Cardiac muscle cell (in vitro differentiated cells and primary cell): ENCODE data around the gene PIP4K2A. TPM values are rescaled to one million over a fixed set of nuclear protein-coding genes. Genes with fewer than 3 reads are reported as not detected.

Experiments used
- DNase-seq, 2 donors: peaks; one replicate each; pipeline versions ENCODE4 v3.0.0 to v3.0.0-alpha.2; 2010 to 2017; ENCODE audit warnings: low read depth in 1 of 2, low spot score in 1 of 2
- H3K27ac ChIP-seq: fragments of 200-600 bp; sonication (generic); 2 replicates; pipeline ENCODE4 v1.5.1; 2016
- H3K27me3 ChIP-seq: fragments of 200-600 bp; sonication (generic); 2 replicates; pipeline ENCODE4 v1.6.0; 2016; ENCODE audit warnings: control low read depth
- H3K36me3 ChIP-seq: fragments of 200-600 bp; sonication (generic); 2 replicates; pipeline ENCODE4 v1.5.1; 2016; ENCODE audit warnings: control low read depth
- H3K4me1 ChIP-seq: fragments of 200-600 bp; sonication (generic); 2 replicates; pipeline ENCODE4 v1.8.1; 2017; ENCODE audit warnings: low read depth, mild to moderate bottlenecking, mixed run types
- H3K4me3 ChIP-seq: fragments of 200-600 bp; sonication (generic); 2 replicates; pipeline ENCODE4 v1.5.1; 2016; ENCODE audit warnings: mild to moderate bottlenecking
- H3K9me3 ChIP-seq: fragments of 200-600 bp; sonication (generic); 2 replicates; pipeline ENCODE4 v1.5.1; 2017; ENCODE audit warnings: low read depth, mild to moderate bottlenecking, control low read depth
- CTCF ChIP-seq: IDR thresholded peaks from 2 replicates; pipeline ENCODE4 v1.5.1; 2012; ENCODE audit warnings: low read depth, mild to moderate bottlenecking, low read length
- polyA plus RNA-seq: library from polyadenylated mRNA; unstranded; fragments of >200 nt; fragmentation: Nextera tagmentation; extraction: Ambion mirVana; gene quantifications from 2 replicates; pipeline ENCODE4 v1.2.1, GENCODE V29; 2016
- total RNA-seq: library from RNA; depleted of rRNA; stranded (reverse); fragments of >200 nt; gene quantifications from 2 replicates; pipeline ENCODE4 v1.2.3, GENCODE V29; 2016

Gene PIP4K2A
- total and polyA plus RNA-seq, 2 experiments from 2014 or later: 12.1 to 23.9 TPM

- no peak overlapping the region for H3K4me3 ChIP-seq
- H3K4me1 ChIP-seq: peaks cover 46% of the 10 kb centered on the region
- H3K27me3 ChIP-seq: no peaks in the 10 kb centered on the region
- no peaks in the 10 kb centered on the region for H3K9me3 ChIP-seq
- no peak for DNase-seq
- peak overlapping the region; percentile 58 for H3K27ac ChIP-seq
- no peak for TF ChIP-seq CTCF
- H3K36me3 ChIP-seq: no peaks in the 10 kb centered on the region
These were observed 90.6 kb downstream of the PIP4K2A start for GRCh38 chr10:22623633-22624253.

- no peaks in the 10 kb centered on the region for H3K36me3 ChIP-seq
- peaks cover 55% of the 10 kb centered on the region for H3K4me1 ChIP-seq
- no peak for DNase-seq
- H3K9me3 ChIP-seq: no peaks in the 10 kb centered on the region
- no peaks in the 10 kb centered on the region for H3K27me3 ChIP-seq
- H3K4me3 ChIP-seq: no peak overlapping the region
- H3K27ac ChIP-seq: no peak overlapping the region
- no peak for TF ChIP-seq CTCF
These were observed 92.1 kb downstream of the PIP4K2A start for GRCh38 chr10:22622242-22622806.

DNA sequence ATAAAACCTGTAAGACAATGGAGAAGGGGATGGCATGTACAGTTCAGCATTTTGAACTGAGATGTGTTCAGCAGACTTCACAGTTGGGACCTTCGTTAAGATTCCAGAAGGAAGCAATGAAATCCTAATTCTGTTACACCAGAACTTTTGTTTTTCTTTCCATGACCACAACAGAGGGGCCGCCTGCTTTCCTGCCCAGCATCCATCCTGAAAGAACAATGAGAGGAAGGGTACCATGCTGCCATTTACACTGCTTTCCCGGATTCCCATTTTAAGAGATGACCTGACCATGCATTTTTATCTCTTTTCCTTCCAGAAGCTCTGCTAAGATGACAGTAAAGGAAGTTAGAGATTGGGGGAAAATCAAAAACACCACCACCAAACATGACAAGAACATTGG lies 92.7 kb downstream of the PIP4K2A start:
- no peaks in the 10 kb centered on the region for H3K27me3 ChIP-seq

DNA sequence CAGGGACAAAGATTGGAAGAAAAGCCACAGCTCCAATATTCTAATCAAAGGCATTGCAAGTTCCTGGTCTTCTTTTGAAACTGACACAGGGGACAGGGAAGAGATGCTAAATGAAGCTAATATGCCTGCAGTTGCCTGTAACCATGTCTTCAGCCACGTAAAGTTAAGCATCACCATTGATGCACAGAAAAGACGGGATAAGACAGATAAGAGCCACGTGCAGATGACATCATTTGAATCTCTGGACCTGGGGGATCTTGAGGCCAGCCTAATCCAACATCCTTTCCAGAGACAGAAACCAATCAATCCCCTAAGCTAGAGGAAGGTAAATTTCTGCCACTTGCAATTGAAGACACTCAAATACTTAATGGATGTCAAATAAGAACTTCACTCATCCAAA lies 93.4 kb downstream of the PIP4K2A start:
- H3K9me3 ChIP-seq: no peaks in the 10 kb centered on the region
- DNase-seq: peak in 1 of 2 donors; percentile 22
- peaks cover 59% of the 10 kb centered on the region for H3K4me1 ChIP-seq
- no peaks in the 10 kb centered on the region for H3K36me3 ChIP-seq
- no peak overlapping the region for H3K4me3 ChIP-seq
- no peaks in the 10 kb centered on the region for H3K27me3 ChIP-seq
- H3K27ac ChIP-seq: peak overlapping the region; percentile 18
- no peak for TF ChIP-seq CTCF

More for the DNA sequence above, 92.7 kb downstream of the PIP4K2A start:
- no peaks in the 10 kb centered on the region for H3K9me3 ChIP-seq
- H3K4me1 ChIP-seq: peaks cover 55% of the 10 kb centered on the region
- no peaks in the 10 kb centered on the region for H3K36me3 ChIP-seq
- H3K27ac ChIP-seq: no peak overlapping the region
- no peak for TF ChIP-seq CTCF
- DNase-seq: no peak
- no peak overlapping the region for H3K4me3 ChIP-seq

DNA sequence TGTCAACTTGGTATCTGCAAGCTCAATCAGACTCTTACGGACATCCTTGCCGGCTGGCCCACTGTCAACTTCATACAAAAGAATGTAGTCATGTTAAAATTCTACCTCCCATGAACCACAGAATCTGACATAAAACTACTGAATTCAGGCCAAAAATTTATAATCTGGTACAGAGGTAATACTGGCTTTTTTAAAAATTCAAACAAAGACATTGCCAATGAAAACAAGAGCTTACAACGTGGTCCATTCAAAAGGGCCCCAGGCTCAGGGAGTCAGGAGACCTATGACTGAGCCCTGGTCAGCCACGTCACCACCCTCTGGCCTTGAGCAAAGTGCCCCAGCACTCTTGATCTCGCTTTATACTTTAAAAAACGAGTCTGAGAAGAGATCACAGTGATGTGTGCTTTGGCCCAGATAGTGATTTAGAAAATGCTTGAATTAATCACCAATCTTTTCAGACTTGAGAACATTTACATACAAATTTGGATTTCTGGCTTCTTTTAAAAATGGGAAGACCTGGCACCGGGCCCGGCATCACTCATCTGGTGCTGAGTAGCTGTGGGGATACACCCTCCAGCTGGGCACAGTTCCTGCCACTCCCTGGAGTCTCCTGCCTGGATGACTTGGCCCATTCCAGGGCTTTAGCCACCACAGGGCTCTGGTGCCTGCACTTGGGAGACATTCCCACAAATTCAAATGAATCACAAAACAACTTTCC lies 94.1 kb downstream of the PIP4K2A start:
- no peak for TF ChIP-seq CTCF
- peaks cover 59% of the 10 kb centered on the region for H3K4me1 ChIP-seq
- H3K9me3 ChIP-seq: no peaks in the 10 kb centered on the region
- H3K36me3 ChIP-seq: no peaks in the 10 kb centered on the region
- DNase-seq: peak in 1 of 2 donors; percentile 96
- H3K27ac ChIP-seq: peak overlapping the region; percentile 18
- H3K4me3 ChIP-seq: no peak overlapping the region
- no peaks in the 10 kb centered on the region for H3K27me3 ChIP-seq
